Measurements from ENCODE around the gene MYO7A.

Gene MYO7A

DNA sequence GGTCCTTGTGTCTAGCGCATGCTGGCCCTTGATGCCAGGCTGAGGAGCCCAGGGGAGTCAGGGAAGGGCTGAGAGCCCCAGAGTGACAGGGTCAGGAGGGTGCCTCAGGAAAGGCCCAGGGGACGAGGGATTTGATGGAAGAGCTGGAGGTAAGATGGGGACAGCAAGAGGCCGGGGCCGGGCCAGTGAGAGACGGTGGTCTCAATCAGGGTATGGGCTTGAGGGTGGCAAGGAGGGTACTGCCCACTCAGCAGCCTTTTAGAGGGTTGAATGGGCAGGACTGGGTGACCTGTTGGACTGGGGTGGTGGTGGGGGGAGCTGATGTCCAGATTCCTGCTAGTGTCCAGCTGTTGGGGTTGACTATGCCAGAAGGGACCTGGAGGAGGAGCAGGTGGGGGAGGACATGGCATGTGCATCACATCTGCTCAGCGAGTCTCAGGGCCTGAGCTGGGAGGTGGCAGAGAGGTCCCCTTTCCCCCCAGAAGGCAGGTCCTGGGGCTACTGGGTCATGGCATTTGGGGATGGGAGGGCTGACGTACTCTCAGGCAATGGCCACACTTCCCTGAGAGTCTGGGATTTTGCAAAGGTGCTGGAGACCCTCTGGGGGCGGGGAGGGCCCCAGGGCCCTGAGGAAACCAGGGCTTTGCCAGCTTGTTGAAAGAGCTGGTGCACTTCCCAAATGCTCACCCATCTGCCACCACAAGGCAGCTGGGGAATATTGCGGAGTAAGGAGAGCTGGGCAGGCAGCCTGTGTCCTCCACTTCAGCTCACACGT, 18.4 kb downstream of the MYO7A start:
- no peak for DNase-seq (ENCODE audit: low read depth in 3 of 3)

DNA sequence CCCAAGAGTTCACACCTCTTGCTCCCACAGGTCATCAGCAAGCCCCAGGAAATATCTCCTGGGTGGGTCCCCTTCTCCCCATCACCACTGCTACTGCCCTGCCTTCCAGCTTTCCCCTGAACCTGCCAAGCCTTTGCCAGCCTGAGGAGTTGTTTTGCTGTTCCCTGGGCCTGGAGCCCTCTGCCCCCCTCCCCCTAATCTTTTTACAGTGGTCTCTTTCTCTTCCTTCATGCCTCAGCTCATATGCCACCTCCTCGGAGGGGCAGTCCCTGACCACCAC, 18.9 kb downstream of the MYO7A start:
- DNase-seq (ENCODE audit: low read depth in 3 of 3), result no peak

DNA sequence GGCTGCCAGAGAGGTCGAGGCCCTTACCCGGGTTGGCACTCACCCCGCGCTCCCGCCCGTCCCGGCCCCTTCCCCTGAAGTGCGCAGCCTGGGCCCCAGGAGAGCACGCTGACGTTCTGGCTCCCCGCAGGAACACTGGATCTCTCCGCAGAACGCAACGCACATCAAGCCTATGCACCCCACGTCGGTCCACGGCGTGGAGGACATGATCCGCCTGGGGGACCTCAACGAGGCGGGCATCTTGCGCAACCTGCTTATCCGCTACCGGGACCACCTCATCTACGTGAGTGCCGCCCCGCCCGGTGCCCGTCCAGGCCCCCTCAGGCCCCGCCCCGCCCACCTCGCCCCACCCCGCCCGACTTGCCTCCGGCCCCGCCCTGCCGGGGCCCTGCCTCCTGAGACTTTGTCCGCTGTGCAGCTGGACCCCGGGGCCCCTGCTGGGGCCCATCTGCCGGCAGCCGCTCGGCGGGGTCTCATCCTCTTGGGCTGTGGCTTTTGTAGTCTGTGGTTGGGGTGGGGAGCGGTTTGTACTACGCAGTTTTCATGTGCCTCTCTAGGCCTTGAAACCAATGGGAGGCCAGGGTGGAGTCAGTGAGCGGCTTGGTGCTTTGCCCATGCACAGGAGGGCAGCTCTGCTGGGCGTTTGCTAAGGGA, 19.7 kb downstream of the MYO7A start:
- DNase-seq (ENCODE audit: low read depth in 3 of 3), result no peak

DNA sequence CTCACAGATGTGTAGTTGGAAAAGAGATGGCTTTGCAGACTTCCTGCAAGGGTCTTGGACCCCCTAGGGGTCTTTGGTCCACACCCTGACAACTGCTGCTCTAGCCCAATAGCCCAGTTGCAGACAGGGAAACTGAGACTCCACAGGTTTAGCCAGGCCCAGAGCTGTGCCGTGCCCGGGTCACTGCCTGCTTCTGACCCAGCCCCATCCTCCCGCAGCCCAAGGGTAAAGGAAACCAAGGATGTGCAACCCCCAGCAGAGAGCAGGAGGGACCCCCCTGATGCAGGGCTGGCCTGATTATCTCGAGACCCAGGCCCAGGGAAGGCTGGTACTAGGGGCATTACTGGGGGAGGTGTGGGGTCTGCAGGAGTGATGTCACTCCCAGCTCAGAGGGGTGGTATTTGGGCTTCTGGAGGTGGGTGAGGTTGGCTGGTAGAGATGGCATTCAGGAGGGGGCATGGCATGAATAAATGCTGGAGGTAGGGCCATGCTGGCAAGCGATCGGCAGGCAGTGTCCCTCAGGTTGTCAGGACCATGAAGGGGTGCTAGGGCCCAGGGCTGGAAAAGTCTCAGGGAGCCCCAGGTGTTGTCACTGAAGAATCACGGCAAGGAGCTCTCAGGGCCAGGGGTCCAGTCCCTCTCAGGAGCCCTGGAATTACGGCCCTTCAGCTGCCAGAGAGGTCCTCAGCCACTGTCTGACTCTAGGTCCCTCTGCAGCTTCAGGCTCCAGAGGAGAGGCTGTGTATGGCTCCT, 21.1 kb downstream of the MYO7A start:
- no peak for DNase-seq (ENCODE audit: low read depth in 3 of 3)

DNA sequence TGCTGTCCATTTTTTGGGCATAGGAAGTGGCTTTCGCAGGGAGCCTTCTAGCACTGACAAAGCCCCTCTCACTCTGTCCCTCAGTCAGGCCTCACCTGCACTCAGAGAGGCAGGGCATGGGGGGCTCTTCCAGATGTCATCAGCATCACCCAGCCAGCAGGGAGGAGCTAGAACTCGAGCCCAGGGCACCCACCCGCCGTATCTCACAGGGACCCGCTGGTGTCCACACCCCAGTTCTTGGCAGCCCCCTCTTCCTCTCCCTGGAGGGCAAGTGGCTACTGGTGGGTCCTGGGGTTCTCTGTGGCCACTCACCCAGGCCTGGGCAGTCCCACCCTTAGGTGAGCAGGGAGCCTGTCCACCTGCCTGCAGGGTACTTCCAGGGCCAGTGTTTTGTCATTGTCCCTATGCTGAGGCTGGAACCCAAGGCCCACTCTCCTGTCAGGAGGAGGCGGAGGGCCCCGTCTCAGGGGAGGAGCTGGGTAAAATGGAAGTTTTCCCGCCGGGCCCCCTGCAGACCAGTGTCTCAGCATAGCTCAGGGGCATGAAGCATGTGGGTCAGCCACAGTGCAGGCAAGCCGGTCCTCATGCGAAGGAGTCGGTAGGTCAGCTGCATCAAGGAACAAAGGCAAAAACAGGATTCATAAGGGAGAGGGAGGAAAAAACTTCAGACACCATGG, 21.8 kb downstream of the MYO7A start:
- DNase-seq (ENCODE audit: low read depth in 3 of 3), result no peak

DNA sequence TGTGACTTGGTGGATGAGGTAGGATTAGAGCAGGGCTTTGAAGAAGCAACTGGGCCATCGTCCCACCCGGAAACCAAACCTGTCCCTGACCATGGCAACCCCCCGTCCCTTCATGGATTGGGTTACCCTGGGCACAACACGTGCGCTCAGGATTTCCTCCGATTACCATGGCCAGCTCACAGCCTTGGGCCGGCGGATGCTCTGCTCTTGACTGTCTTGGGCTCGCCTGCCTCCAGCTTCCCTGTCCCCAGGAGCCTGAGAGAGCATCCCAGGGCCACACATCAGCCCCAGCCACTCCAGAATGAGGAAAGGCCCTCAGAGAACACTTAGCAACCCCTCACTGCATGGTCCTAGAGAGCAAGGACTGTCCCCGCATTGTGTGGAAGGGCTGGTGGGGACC, 22.8 kb downstream of the MYO7A start:
- DNase-seq (ENCODE audit: low read depth in 3 of 3), result no peak

DNA sequence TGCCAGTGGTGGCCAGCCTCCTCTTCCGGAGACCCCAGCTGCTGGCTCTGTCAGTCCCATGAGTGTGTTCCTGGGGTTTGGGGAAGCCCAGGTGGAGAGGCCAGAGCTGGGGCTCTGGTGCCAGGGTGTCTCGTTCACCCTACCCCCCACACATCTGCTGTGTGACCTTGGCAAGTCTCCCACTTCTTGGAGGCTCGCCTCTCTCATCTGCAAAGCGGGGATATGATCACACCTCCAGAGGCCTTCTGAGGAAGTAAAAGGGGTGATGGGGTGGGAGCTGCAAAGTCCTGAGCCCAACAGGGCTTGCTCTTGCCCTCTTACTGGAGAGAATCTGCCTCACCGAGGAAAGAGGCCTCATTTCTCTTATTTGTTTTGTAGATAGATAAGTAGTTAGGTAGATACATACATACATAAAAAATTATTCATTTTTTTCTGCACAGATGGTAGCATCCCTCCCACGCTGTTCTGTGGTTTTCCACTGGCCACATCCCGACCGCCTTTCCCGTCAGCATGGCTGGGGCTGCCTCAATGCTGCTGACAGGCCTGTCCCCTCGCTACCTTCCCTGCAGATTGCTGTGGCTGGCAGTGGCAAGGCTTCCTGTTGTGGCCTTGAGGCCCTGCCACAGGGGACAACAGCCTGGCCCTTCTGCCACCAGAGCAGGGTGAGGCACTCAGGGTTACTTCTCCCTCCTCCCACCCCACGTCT, 23.9 kb downstream of the MYO7A start:
- peak in 1 of 3 experiments; percentile 9 for DNase-seq (ENCODE audit: low read depth in 3 of 3)

DNA sequence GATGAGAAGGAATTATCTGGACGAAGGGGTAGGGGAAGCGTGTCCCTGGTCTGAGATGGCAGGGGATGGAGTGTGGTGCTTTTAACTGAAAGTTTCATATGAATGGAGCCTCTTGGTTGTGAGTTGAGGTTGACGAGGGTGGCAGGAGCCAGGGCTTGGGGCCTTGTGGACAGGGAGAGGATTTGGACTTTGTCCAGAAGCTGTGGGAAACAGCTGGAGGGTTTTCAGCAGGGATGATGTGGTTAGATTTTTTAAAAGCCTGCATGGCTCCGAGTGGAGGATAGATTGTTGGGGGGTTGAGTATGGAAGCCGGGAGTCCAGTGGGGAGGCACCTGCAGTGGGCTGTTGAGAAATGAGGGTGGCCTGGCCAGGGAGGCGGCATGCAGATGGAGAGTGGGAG, 24.8 kb downstream of the MYO7A start:
- no peak for DNase-seq (ENCODE audit: low read depth in 3 of 3)

DNA sequence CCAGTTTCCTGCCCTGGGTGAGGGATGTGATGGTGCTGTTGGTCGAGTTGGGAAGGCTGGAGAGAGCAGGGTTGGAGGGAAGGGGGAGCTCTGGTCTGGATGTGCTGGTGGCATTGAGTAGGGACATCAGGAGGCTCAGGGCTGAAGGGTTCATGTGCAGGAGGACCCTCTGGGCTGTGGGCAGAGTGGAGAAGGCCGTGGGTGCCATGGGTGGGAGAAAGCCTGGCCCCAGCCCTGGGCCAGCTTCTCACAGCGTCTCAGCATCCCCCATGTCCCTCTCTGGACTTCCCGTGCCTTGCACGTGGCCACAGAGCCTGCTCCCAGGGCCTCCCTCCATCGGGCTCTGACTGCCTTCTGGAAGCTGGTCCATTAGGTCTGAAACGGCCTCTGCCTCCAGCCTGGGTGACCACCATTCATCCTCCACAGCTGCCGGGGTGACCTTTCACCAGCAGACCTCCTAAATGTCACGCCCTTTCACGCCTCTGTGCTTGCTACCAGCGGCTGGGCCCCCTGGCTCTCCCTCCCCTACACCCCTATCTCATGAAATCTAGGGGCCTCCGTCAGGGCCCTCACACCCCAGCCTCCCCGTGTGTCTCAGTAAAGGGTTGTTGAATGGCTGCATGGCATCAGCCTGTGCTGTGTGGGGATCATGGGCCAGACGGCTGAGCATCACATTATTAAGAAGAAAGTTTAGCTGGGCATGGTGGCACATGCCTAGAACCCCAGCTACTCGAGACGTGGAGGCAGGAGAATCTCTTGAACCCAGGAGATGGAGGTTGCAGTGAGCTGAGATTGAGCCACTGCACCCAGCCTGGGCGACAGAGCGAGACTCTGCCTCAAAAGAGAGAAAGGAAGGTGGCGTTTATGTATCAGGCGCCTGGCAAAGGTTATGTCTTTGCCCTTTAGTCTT, 25.5 kb downstream of the MYO7A start:
- no peak for DNase-seq (ENCODE audit: low read depth in 3 of 3)

DNA sequence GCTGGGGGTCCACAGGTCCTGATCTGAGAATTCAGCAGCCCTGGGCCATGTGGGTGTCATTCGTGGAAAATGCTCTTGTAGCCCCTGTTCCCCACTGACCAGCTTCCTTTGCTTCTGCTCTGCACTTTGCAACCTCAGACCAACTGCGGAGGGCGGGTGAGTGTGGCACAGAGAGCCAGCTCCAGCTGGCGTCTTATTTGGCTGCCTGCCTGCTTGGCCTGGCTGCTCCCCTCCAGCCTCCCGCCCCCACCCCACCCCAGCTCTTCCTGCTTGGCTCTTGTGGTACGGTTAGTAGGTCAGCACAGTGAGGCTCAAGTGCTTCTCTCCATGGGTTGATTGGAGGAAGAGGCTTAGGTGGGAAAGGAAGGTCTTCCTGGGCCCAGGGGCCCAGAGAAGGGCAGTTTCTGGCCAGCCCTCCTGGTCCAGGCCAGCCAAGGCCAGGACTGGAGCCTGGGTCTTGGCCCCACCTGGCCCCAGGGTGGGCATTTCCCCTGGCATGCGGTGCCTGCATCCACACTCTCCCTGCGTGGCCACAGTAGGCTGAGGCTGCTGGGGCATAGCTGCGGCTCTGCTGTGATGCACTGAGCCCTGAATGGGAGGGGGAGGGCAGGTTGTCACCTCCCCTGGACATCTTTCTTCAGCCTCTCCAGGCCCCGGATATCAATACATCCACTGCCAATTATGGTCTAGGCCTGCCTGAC, 26.5 kb downstream of the MYO7A start:
- no peak for DNase-seq (ENCODE audit: low read depth in 3 of 3)

DNA sequence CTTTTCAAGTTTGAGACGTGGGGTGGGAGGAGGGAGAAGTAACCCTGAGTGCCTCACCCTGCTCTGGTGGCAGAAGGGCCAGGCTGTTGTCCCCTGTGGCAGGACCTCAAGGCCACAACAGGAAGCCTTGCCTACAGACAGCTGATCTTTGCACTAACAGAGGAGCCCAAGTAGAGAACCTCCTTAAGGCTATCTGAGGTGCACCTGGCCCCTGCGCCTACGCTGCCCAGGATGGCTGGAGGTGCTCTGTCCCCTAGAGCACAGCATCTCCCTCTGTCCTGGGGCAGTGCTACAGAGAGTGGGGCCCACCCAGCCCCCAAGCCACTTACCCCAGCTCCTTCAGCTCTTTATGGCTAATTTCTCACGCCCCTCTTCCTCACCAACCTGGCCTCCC, 27.0 kb downstream of the MYO7A start:
- no peak for DNase-seq (ENCODE audit: low read depth in 3 of 3)

DNA sequence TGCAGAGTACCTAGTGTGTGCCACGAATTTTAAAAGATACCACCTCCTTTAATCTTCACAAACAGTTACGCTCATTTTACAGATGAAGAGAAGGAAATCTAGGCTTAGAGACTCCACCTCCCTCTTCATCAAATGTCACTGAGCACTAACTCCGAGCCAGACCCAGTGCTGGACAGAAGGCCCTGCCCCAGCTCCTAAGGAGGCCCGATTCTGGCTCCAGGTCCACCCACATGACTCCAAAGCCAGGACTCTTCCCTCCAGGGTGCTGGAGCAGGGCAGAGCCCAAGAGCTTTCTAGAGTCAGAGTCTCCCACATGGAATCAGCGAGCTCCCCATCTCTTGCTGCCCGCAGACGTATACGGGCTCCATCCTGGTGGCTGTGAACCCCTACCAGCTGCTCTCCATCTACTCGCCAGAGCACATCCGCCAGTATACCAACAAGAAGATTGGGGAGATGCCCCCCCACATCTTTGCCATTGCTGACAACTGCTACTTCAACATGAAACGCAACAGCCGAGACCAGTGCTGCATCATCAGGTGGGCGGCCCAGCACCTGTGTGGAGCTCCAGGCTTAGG, 27.6 kb downstream of the MYO7A start:
- no peak for DNase-seq (ENCODE audit: low read depth in 3 of 3)

DNA sequence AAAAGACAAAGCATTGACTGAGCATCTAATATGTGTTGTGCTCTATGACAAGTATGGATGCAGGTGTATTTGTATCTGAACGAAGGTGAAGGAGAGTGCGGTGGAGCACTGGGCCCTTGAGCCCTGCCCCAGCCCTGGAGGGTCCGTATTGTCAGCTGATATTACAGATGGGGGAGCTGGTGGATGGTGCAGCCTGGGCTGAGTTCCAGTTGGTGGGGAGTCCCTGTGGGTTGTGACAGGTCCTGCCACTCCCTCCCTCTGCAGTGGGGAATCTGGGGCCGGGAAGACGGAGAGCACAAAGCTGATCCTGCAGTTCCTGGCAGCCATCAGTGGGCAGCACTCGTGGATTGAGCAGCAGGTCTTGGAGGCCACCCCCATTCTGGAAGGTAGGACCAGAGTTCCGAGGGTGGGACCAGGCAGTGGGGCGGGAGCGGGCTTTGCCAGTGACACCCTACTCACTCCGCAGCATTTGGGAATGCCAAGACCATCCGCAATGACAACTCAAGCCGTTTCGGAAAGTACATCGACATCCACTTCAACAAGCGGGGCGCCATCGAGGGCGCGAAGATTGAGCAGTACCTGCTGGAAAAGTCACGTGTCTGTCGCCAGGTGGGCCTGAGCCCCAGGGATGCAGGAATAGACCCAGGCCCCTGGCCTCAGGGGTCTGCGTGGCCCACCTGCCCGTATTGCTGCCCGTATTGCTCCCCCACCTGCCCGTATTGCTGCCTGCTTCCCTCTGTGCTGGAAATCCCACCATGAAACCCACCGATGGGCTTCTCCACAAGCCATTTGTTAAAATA, 28.6 kb downstream of the MYO7A start:
- no peak for DNase-seq (ENCODE audit: low read depth in 3 of 3)

DNA sequence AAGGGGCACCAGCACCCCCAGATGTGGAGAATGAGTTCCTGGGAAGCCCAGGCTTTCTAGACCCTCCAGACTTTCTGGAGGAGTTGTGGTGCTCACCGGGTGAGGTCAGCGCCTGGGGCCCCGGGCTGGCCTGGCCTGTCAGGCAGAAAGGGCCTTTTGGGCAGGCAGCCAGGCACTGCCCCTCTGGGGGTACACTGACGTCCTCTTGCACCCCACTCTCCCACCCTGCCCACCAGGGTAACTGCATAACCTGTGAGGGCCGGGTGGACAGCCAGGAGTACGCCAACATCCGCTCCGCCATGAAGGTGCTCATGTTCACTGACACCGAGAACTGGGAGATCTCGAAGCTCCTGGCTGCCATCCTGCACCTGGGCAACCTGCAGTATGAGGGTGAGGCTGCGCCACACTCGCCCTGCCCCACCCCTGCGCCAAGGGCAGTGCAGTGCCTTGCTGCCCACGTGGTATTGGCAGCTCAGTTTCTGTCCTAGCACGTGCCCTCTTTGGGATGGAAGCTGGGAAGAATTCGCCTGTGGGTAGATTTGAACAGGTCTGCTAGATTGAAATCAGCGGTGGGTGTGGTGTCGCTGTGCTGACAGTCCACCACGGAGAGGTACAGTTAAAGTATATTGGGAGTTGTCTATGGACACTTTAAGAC, 30.1 kb downstream of the MYO7A start:
- DNase-seq (ENCODE audit: low read depth in 3 of 3), result no peak

DNA sequence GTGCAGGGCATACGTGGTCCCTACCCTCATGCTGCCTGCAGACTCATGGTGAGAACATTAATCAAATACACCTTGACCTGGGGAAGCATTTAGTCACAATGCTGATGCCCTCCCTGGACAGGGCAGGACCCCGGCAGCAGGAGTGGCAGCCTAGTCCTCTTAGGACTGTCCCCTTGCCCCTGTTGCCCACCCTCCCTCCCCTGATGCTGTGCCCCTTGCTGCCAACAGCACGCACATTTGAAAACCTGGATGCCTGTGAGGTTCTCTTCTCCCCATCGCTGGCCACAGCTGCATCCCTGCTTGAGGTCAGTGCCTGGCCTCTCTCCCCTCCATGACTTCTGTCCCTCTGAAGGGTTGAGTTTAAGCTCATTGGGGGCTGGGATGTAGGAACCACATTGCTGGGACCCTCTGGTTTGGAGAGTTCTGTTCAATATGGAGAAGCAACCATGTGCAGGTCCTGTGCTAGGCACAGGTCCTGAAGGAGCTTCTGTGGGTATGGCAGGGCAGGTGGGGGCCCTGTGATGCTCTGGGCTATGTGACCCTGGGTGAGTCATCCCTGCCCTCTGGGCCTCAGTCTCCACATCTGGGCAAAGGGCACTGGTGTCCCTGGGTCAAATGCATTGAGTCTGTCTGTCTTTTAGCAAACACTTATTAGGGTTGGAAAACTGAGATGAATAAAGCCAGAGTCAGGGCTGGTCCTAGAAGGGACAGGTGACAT, 31.3 kb downstream of the MYO7A start:
- DNase-seq (ENCODE audit: low read depth in 3 of 3), result no peak

DNA sequence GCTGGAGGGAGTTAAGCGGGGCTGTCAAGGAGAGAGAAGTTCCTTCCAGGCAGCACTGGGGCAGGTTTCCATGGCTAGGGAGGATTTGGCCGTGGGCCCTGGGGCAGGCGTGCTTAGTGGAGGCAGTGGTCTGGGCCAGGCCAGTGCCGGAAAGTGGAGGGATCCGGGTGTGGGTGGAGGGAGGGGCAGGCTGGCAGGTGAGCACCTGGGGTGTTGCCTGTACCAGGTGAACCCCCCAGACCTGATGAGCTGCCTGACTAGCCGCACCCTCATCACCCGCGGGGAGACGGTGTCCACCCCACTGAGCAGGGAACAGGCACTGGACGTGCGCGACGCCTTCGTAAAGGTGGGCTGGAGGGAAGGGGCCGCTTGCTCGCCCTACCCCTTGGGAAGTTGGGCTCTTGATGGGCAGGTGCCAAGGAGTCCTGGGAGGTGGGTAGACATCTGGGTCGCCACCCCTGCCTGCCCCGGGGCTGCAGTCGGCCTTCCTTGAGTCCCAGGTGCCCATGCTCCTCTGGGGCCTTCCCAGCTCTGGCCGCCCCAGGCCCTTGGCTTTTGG, 32.0 kb downstream of the MYO7A start:
- DNase-seq (ENCODE audit: low read depth in 3 of 3), result no peak

DNA sequence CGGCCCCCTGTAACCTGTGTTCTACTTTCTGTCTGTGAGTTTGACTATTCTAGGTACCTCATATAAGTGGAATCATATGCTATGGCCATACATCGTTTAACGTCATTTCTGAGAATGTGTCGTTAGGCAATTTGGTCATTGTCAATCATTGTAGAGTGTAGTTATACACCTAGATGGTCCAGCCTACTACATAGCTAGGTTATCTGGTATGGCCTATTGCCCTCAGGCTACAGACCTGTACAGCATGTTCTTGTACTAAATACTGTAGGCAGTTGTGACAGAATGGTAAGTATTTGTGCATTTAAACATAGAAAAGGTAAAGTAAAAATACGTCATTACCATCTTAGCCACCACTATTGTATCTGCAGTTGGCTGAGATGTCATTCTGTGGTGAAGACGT, 35.2 kb downstream of the MYO7A start:
- no peak for DNase-seq (ENCODE audit: low read depth in 3 of 3)

DNA sequence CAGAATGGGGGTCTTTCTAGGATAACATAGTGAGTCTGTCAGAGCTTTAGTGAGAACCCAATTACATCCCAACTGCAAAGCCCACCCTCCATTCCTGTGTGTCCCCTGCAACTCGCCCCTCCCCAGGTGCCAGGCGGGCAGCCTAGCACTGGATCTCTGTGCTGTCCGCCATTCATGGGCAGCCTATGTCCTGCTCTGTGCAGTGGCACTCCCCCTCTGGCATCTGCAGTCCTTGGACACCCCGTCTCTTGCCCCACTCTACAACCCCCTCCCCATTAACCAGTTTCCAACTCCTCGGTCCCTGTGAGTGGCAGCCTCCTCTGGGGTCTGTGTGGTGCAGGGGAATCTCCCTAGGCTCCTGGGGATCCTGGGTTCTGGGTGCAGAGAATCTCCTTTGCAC, 37.0 kb downstream of the MYO7A start:
- no peak for DNase-seq (ENCODE audit: low read depth in 3 of 3)
